HepG2 (cell line): ENCODE measurements around the gene TEDC1. TPM values are rescaled to one million over a fixed set of nuclear protein-coding genes. Genes with fewer than 3 reads are reported as not detected.
A peak's percentile ranks its signal among the peaks of the same experiment; 100 is the strongest.

Experiments used
- ARID4A ChIP-seq: sonication (generic); formaldehyde crosslinking; IDR thresholded peaks from 2 replicates; pipeline ENCODE4 v1.5.0; 2020; ENCODE audit warnings: mild to moderate bottlenecking, missing genetic modification reagents, borderline replicate concordance
- ASH2L ChIP-seq: fragments of 300-600, 200-600 bp; sonication (generic); IDR thresholded peaks from 2 replicates; pipeline ENCODE4 v1.7.0; 2017; ENCODE audit warnings: low read depth, mild to moderate bottlenecking, moderate library complexity, mixed read lengths, low read length; ENCODE audit not compliant: insufficient read length
- FOXA3 ChIP-seq: IDR thresholded peaks from 2 replicates; pipeline ENCODE4 v1.6.1; 2016; ENCODE audit warnings: missing genetic modification reagents, missing compliant biosample characterization
- HMGXB4 ChIP-seq, 2 experiments: sonication (generic) in 1 of 2; formaldehyde crosslinking in 1 of 2; IDR thresholded peaks; 2 replicates each; pipeline versions ENCODE4 v1.4.0 to v1.6.1; 2018 to 2020; ENCODE audit warnings: missing genetic modification reagents in 2 of 2, borderline replicate concordance in 1 of 2, low read depth in 1 of 2, mild to moderate bottlenecking in 1 of 2, missing biosample characterization in 1 of 2
- HNRNPL ChIP-seq: fragments of 200-400 bp; formaldehyde crosslinking; IDR thresholded peaks from 2 replicates; pipeline ENCODE4 v1.6.1; 2017; ENCODE audit warnings: mild to moderate bottlenecking, low read depth, low read length
- IRF2 ChIP-seq: IDR thresholded peaks from 2 replicates; pipeline ENCODE4 v1.6.1; 2018; ENCODE audit warnings: missing genetic modification reagents, missing compliant biosample characterization
- PRDM15 ChIP-seq: sonication (generic); formaldehyde crosslinking; IDR thresholded peaks from 2 replicates; pipeline ENCODE4 v1.4.0; 2020; ENCODE audit warnings: missing genetic modification reagents
- SIX1 ChIP-seq: sonication (generic); formaldehyde crosslinking; IDR thresholded peaks from 2 replicates; pipeline ENCODE4 v1.4.0; 2020; ENCODE audit warnings: missing genetic modification reagents, borderline replicate concordance
- TSC22D2 ChIP-seq: sonication (generic); formaldehyde crosslinking; IDR thresholded peaks from 2 replicates; pipeline ENCODE4 v1.5.1; 2020; ENCODE audit warnings: missing genetic modification reagents, mild to moderate bottlenecking, borderline replicate concordance
- polyA plus RNA-seq, 8 experiments: library from polyadenylated mRNA; depleted of rRNA in 3 of 8; stranded (reverse) in 7 of 8; unstranded in 1 of 8; fragments of >200 nt; fragmentation: Illumina TruSeq in 4 of 8; extraction: Trizol in 4 of 8; gene quantifications; 2 replicates each; pipeline versions ENCODE4 v1.2.1 to v1.2.3, GENCODE V29; 2011 to 2016; ENCODE audit warnings: low read depth in 4 of 8, missing spikeins in 1 of 8, mixed read lengths in 1 of 8; ENCODE audit not compliant: insufficient read depth in 1 of 8
- total RNA-seq, 5 experiments: library from RNA; depleted of rRNA; stranded (reverse); fragments of >200 nt; fragmentation: Illumina TruSeq; extraction: Trizol; gene quantifications; 2 replicates each; pipeline ENCODE4 v1.2.3, GENCODE V29; 2016; ENCODE audit warnings: low read depth in 1 of 5
- TF ChIP-seq, protein P1 (sequence below): sonication (generic); formaldehyde crosslinking; conservative IDR thresholded peaks from 2 replicates; pipeline ENCODE4 v1.8.0; 2022; ENCODE audit warnings: mild to moderate bottlenecking, moderate library complexity, missing genetic modification reagents
- TF ChIP-seq, protein P2 (sequence below): sonication (generic); formaldehyde crosslinking; IDR thresholded peaks from 2 replicates; pipeline ENCODE4 v1.4.0; 2020; ENCODE audit warnings: mild to moderate bottlenecking, missing genetic modification reagents

The TEDC1 gene
- total and polyA plus RNA-seq, 2 of the 13 experiments (the other 11 are each of a cell fraction or from before 2014, with no cell fraction given), result 5.7 to 27.4 TPM

DNA sequence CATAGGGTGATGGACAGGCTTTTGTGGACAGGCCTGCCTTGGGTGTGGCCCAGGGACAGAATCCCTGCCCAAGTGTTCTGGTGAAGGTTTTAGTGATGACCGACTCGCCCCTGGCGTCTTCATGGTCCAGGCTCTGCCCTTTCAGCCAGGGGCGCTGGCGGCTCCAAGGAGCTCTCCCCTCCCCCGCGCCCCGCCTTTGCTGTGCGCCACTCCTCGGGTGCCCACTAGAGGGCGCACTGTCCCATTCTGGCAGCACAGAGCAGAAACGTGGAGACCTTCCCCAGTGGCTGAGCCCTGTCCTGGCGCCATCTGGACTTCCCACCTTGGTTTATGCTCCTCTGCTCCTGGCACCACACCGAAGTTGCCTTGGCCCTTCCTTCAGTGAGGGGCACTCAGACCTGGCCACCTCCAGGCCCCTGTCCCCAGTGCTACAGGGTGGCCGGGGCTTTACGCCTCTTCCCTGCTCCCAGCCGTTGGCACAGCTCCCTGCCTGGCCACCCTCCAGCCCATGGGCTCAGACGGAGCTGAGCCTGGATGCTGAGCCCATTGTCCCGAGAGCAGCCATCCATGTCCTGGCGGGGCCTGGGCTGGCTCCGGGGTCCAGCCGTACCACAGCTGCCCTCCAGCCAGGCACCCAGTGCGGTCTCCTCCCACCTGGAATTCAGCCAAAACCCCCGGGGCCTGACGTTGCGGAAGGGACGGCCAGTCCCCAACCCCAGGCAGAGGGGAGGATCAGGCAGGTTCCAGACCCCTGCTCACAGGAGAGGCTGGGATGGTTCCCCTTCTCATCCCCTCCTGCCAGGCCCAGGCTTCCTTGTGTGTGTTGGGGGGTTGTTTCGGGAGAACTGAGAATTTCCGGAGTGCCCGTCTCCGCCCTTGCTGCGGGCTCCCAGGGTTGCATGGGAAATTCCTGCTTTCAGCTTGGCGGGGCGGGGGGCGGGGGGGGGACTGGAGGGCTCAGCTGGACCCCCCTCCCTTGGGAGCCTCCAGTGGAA, 9.9 kb upstream of the TEDC1 start (continued):
- peak; percentile 56; the same call in 1 of the 2 replicates for TF ChIP-seq ARID4A (CRISPR knock-in tag)
- TF ChIP-seq IRF2, result peak; percentile 63; the same call in 1 of the 2 replicates
- no peak; the same call in 1 of the 2 replicates for TF ChIP-seq PRDM15 (CRISPR knock-in tag)
- TF ChIP-seq SIX1 (CRISPR knock-in tag), result no peak
- TF ChIP-seq, protein P1, sequence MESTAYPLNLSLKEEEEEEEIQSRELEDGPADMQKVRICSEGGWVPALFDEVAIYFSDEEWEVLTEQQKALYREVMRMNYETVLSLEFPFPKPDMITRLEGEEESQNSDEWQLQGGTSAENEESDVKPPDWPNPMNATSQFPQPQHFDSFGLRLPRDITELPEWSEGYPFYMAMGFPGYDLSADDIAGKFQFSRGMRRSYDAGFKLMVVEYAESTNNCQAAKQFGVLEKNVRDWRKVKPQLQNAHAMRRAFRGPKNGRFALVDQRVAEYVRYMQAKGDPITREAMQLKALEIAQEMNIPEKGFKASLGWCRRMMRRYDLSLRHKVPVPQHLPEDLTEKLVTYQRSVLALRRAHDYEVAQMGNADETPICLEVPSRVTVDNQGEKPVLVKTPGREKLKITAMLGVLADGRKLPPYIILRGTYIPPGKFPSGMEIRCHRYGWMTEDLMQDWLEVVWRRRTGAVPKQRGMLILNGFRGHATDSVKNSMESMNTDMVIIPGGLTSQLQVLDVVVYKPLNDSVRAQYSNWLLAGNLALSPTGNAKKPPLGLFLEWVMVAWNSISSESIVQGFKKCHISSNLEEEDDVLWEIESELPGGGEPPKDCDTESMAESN (CRISPR knock-in tag), result peak; percentile 82
- 0 out of 2 replicates have a peak, but pooled peaks have one; percentile 64 for TF ChIP-seq TSC22D2 (CRISPR knock-in tag)
- TF ChIP-seq ASH2L, result peak; percentile 51
- TF ChIP-seq FOXA3 (CRISPR knock-in tag), result peak; percentile 30; the same call in 1 of the 2 replicates
- TF ChIP-seq, protein P2, sequence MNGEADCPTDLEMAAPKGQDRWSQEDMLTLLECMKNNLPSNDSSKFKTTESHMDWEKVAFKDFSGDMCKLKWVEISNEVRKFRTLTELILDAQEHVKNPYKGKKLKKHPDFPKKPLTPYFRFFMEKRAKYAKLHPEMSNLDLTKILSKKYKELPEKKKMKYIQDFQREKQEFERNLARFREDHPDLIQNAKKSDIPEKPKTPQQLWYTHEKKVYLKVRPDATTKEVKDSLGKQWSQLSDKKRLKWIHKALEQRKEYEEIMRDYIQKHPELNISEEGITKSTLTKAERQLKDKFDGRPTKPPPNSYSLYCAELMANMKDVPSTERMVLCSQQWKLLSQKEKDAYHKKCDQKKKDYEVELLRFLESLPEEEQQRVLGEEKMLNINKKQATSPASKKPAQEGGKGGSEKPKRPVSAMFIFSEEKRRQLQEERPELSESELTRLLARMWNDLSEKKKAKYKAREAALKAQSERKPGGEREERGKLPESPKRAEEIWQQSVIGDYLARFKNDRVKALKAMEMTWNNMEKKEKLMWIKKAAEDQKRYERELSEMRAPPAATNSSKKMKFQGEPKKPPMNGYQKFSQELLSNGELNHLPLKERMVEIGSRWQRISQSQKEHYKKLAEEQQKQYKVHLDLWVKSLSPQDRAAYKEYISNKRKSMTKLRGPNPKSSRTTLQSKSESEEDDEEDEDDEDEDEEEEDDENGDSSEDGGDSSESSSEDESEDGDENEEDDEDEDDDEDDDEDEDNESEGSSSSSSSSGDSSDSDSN (CRISPR knock-in tag), result peak; percentile 85
- 0 out of 2 replicates have a peak, but pooled peaks have one; percentile 50 for TF ChIP-seq HNRNPL
- peak; percentile 84 to 89 for TF ChIP-seq HMGXB4 (CRISPR knock-in tag; IDR thresholded peaks at IDR 0.05; ENCODE audit: borderline replicate concordance in 1 of 2, low read depth in 1 of 2)
